ENCODE results near the gene TFAP2E.

DNA sequence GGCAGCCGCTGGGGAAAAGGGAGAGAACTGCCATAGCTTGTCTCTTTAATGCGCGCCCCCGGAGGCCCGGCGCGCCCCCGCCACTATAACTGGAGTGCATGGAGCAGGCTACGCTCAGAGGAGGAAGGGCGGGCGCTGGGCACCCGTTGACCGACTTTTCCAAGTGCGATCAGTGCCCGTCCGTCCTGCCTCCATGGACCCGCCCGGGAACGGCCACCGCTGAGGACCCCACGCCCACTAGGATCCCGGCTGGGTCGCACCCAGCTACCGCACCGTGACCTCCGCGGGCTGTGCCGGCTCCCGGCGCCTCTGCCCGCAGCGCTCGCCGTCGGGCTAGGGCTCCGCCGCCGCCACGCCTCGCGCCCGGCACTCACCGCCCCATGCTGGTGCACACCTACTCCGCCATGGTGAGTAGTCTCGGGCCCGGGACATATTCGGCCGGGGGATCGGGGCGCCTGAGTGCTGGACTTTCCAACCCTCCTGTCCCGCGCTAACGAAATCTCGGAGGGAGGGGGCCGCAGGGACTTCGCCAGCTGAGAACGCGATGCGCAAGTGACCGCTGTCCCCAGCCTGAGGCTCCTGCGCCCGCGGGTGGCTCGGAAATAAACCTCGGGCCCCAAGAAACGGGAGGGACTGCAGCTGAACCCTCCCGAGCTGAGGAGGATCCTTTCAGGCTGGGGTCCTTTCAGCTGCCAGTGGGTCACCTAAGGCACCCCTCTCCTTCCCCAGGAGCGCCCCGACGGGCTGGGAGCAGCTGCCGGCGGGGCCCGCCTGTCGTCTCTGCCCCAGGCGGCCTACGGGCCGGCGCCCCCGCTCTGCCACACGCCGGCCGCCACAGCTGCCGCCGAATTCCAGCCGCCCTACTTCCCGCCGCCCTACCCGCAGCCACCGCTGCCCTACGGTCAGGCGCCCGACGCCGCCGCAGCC is at the start of gene TFAP2E:
- TF ChIP-seq, protein P1, sequence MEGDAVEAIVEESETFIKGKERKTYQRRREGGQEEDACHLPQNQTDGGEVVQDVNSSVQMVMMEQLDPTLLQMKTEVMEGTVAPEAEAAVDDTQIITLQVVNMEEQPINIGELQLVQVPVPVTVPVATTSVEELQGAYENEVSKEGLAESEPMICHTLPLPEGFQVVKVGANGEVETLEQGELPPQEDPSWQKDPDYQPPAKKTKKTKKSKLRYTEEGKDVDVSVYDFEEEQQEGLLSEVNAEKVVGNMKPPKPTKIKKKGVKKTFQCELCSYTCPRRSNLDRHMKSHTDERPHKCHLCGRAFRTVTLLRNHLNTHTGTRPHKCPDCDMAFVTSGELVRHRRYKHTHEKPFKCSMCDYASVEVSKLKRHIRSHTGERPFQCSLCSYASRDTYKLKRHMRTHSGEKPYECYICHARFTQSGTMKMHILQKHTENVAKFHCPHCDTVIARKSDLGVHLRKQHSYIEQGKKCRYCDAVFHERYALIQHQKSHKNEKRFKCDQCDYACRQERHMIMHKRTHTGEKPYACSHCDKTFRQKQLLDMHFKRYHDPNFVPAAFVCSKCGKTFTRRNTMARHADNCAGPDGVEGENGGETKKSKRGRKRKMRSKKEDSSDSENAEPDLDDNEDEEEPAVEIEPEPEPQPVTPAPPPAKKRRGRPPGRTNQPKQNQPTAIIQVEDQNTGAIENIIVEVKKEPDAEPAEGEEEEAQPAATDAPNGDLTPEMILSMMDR (IDR thresholded peaks at IDR 0.05): no peak
- TF ChIP-seq POLR2A (IDR thresholded peaks at IDR 0.05) (no peak), POLR2AphosphoS5 (IDR thresholded peaks at IDR 0.05) (peak in 1 of 4 donors; percentile 47), EP300 (IDR thresholded peaks at IDR 0.05) (no peak)

All from sigmoid colon (tissue), 4 donors.